Posterior cingulate gyrus (tissue), 11 donors: ENCODE measurements around the gene ST6GALNAC3.
"Not testable (repeated sequence)": the region's sequence is repeated elsewhere in the genome, so short reads cannot be mapped to it uniquely, and the experiment has no call there.

Experiments
- DNase-seq, 10 donors: peaks; one replicate each; pipeline versions ENCODE4 v3.0.0 to v3.0.0-alpha.2; 2020 to 2021; ENCODE audit warnings: mixed read lengths in 3 of 10
- intact Hi-C: fragments of 100-400 bp; cut with DNase I; formaldehyde crosslinking; loops from one replicate; pipeline ENCODE4 v1.15.1; 2023

The ST6GALNAC3 gene

GRCh38 chr1:76103034-76103433, 28.5 kb downstream of the ST6GALNAC3 start:
- intact Hi-C loops: no loop called here

GRCh38 chr1:76105372-76105771, 30.8 kb downstream of the ST6GALNAC3 start:
- DNase-seq: no peak
- intact Hi-C loops: no loop called here

More at GRCh38 chr1:76103034-76103433, 28.5 kb downstream of the ST6GALNAC3 start:
- DNase-seq: no peak

- intact Hi-C loops: no loop called here
- DNase-seq: no peak
Observed at GRCh38 chr1:76106251-76106650, 31.7 kb downstream of the ST6GALNAC3 start.

GRCh38 chr1:76106719-76107235, 32.2 kb downstream of the ST6GALNAC3 start:
- DNase-seq: no peak
- intact Hi-C loops: no loop called here

- intact Hi-C loops: no loop called here
- peak in 1 of 10 donors; percentile 45 for DNase-seq
Observed at GRCh38 chr1:76109404-76109803, 34.9 kb downstream of the ST6GALNAC3 start.

- no peak for DNase-seq
- intact Hi-C loops: no loop called here
Observed at GRCh38 chr1:76109901-76110560, 35.5 kb downstream of the ST6GALNAC3 start.

GRCh38 chr1:76110666-76111065, 36.1 kb downstream of the ST6GALNAC3 start:
- no peak for DNase-seq
- intact Hi-C loops: no loop called here

GRCh38 chr1:76112321-76112720, 37.8 kb downstream of the ST6GALNAC3 start:
- DNase-seq, intact Hi-C loops: not testable (repeated sequence)

GRCh38 chr1:76113446-76113845, 38.9 kb downstream of the ST6GALNAC3 start:
- no peak for DNase-seq
- intact Hi-C loops: no loop called here

- no peak for DNase-seq
- intact Hi-C loops: no loop called here
Observed at GRCh38 chr1:76115171-76115570, 40.6 kb downstream of the ST6GALNAC3 start.

- no peak for DNase-seq
- intact Hi-C loops: no loop called here
Observed at GRCh38 chr1:76121850-76122249, 47.3 kb downstream of the ST6GALNAC3 start.

GRCh38 chr1:76122271-76122670, 47.7 kb downstream of the ST6GALNAC3 start:
- no peak for DNase-seq
- intact Hi-C loops: no loop called here

GRCh38 chr1:76123411-76124064, 49.0 kb downstream of the ST6GALNAC3 start:
- DNase-seq, intact Hi-C loops: not testable (repeated sequence)

- intact Hi-C loops: no loop called here
Observed at GRCh38 chr1:76124196-76124595, 49.6 kb downstream of the ST6GALNAC3 start.

GRCh38 chr1:76125473-76126219, 51.1 kb downstream of the ST6GALNAC3 start:
- intact Hi-C loops: no loop called here

More at GRCh38 chr1:76124196-76124595, 49.6 kb downstream of the ST6GALNAC3 start:
- no peak for DNase-seq

GRCh38 chr1:76128096-76128495, 53.5 kb downstream of the ST6GALNAC3 start:
- intact Hi-C loops: no loop called here
- no peak for DNase-seq

More at GRCh38 chr1:76125473-76126219, 51.1 kb downstream of the ST6GALNAC3 start:
- no peak for DNase-seq

- DNase-seq: no peak
- intact Hi-C loops: no loop called here
Observed at GRCh38 chr1:76129731-76130130, 55.2 kb downstream of the ST6GALNAC3 start.

GRCh38 chr1:76130992-76131391, 56.4 kb downstream of the ST6GALNAC3 start:
- intact Hi-C loops: no loop called here
- DNase-seq: no peak

GRCh38 chr1:76133977-76134376, 59.4 kb downstream of the ST6GALNAC3 start:
- intact Hi-C loops: no loop called here
- DNase-seq: no peak

- intact Hi-C loops: no loop called here
- DNase-seq: no peak
Observed at GRCh38 chr1:76135835-76136234, 61.3 kb downstream of the ST6GALNAC3 start.

- no peak for DNase-seq
- intact Hi-C loops: no loop called here
Observed at GRCh38 chr1:76136894-76137293, 62.3 kb downstream of the ST6GALNAC3 start.
